Liver (tissue), 9 donors: Measurements from ENCODE around the gene RFT1. TPM values are rescaled to one million over a fixed set of nuclear protein-coding genes. Genes with fewer than 3 reads are reported as not detected.

Experiments
- DNase-seq: peaks from one replicate; pipeline ENCODE4 v3.0.0-alpha.2; 2017; ENCODE audit warnings: low spot score
- H3K27ac ChIP-seq, 2 donors: one replicate each; pipeline ENCODE4 v1.7.0; 2013; ENCODE audit warnings: inconsistent platforms in 2 of 2, low read length in 2 of 2, control low read depth in 1 of 2, low read depth in 1 of 2, mild to moderate bottlenecking in 1 of 2
- H3K27me3 ChIP-seq, 4 donors: one replicate each; pipeline versions ENCODE4 v1.6.1 to v1.7.0; 2013; ENCODE audit warnings: low read length in 3 of 4, inconsistent platforms in 1 of 4, mild to moderate bottlenecking in 1 of 4, moderate library complexity in 1 of 4; ENCODE audit not compliant: control insufficient read depth in 4 of 4, insufficient read depth in 4 of 4
- H3K36me3 ChIP-seq, 4 donors: one replicate each; pipeline versions ENCODE4 v1.6.1 to v1.7.0; 2013; ENCODE audit warnings: low read length in 3 of 4, mild to moderate bottlenecking in 3 of 4, low read depth in 1 of 4, moderate library complexity in 1 of 4; ENCODE audit not compliant: control insufficient read depth in 4 of 4, insufficient read depth in 3 of 4
- H3K4me1 ChIP-seq, 4 donors: one replicate each; pipeline versions ENCODE4 v1.6.1 to v1.7.0; 2013; ENCODE audit warnings: low read length in 3 of 4, mild to moderate bottlenecking in 3 of 4, moderate library complexity in 1 of 4; ENCODE audit not compliant: control insufficient read depth in 4 of 4, insufficient read depth in 4 of 4
- H3K4me3 ChIP-seq, 3 donors: one replicate each; pipeline versions ENCODE4 v1.6.1 to v1.7.0; 2013; ENCODE audit warnings: low read length in 3 of 3, control low read depth in 1 of 3, low read depth in 1 of 3, mild to moderate bottlenecking in 1 of 3
- H3K9ac ChIP-seq, 2 donors: one replicate each; pipeline ENCODE4 v1.7.0; 2013; ENCODE audit warnings: low read length in 2 of 2, mild to moderate bottlenecking in 2 of 2, moderate library complexity in 2 of 2, control low read depth in 1 of 2, low read depth in 1 of 2
- H3K9me3 ChIP-seq, 4 donors: one replicate each; pipeline versions ENCODE4 v1.6.1 to v1.7.0; 2013; ENCODE audit warnings: low read length in 3 of 4; ENCODE audit not compliant: control insufficient read depth in 4 of 4
- CTCF ChIP-seq: fragments of 150-350 bp; IDR thresholded peaks from 2 replicates; pipeline ENCODE4 v1.5.1; 2017; ENCODE audit warnings: improper control_type of control experiment, low read depth, low read length; ENCODE audit not compliant: missing input control
- EGR1 ChIP-seq, 2 donors: IDR thresholded peaks; 2 replicates each; pipeline ENCODE4 v1.6.1; 2016 to 2018; ENCODE audit warnings: antibody characterized with exemption in 2 of 2, low read depth in 2 of 2
- FOXA1 ChIP-seq: IDR thresholded peaks from 2 replicates; pipeline ENCODE4 v1.6.1; 2016; ENCODE audit warnings: antibody characterized with exemption
- FOXA2 ChIP-seq: IDR thresholded peaks from 2 replicates; pipeline ENCODE4 v1.6.1; 2016; ENCODE audit warnings: antibody characterized with exemption
- GABPA ChIP-seq, 2 donors: IDR thresholded peaks in 1 of 2; conservative IDR thresholded peaks in 1 of 2; 2 replicates each; pipeline ENCODE4 v1.6.1; 2016; ENCODE audit warnings: antibody characterized with exemption in 2 of 2, mild to moderate bottlenecking in 1 of 2, moderate library complexity in 1 of 2
- HNF4G ChIP-seq: IDR thresholded peaks from 2 replicates; pipeline ENCODE4 v1.6.1; 2016; ENCODE audit warnings: antibody characterized with exemption
- MAX ChIP-seq: IDR thresholded peaks from 2 replicates; pipeline ENCODE4 v1.6.1; 2016; ENCODE audit warnings: antibody characterized with exemption
- NR2F2 ChIP-seq: IDR thresholded peaks from 2 replicates; pipeline ENCODE4 v1.6.1; 2016; ENCODE audit warnings: antibody characterized with exemption
- REST ChIP-seq: IDR thresholded peaks from 2 replicates; pipeline ENCODE4 v1.6.1; 2016; ENCODE audit warnings: antibody characterized with exemption, mild to moderate bottlenecking
- RXRA ChIP-seq, 2 donors: IDR thresholded peaks; 2 replicates each; pipeline ENCODE4 v1.6.1; 2017 to 2018; ENCODE audit warnings: antibody characterized with exemption in 2 of 2, mild to moderate bottlenecking in 1 of 2
- SP1 ChIP-seq: IDR thresholded peaks from 2 replicates; pipeline ENCODE4 v1.6.1; 2018; ENCODE audit warnings: antibody characterized with exemption, mild to moderate bottlenecking
- YY1 ChIP-seq: IDR thresholded peaks from 2 replicates; pipeline ENCODE4 v1.6.1; 2016; ENCODE audit warnings: antibody characterized with exemption, mild to moderate bottlenecking
- ZBTB33 ChIP-seq: IDR thresholded peaks from 2 replicates; pipeline ENCODE4 v1.6.1; 2016; ENCODE audit warnings: antibody characterized with exemption
- WGBS: extraction: QIAGEN DNeasy Blood & Tissue Kit; methylation state at CpG from one replicate; pipeline ENCODE4 v1.1.7; 2013; 5-methylcytosine and 5-hydroxymethylcytosine counted together
- polyA plus RNA-seq, 2 donors: library from polyadenylated mRNA; stranded (reverse) in 1 of 2; unstranded in 1 of 2; fragments of 200-250 nt in 1 of 2; fragments of >200 nt in 1 of 2; fragmentation: Nextera tagmentation in 1 of 2; extraction: Ambion mirVana in 1 of 2; gene quantifications; one replicate each; pipeline versions ENCODE4 v1.2.1 to v1.2.3, GENCODE V29; 2013 to 2015
- total RNA-seq, 2 donors: library from RNA; depleted of rRNA; stranded (reverse); fragments of >200 nt; gene quantifications; one replicate each; pipeline ENCODE4 v1.2.3, GENCODE V29; 2014
- donor health status: healthy.
- donor health status: healthy.
- donor health status: healthy.
- donor health status: healthy.
- donor health status: healthy.

Gene RFT1
- total and polyA plus RNA-seq, 4 donors = 8.0 to 12.6 (median 11.8) TPM

GRCh38 chr3:53046171-53047170 is 83.8 kb downstream of the RFT1 start:
- 12% methylated on average over 113 of the region's 113 CpGs for WGBS
- Histone ChIP-seq H3K9ac (peak overlapping the region in 1 of 2 donors; percentile 60), H3K9me3 (no peaks in the 10 kb centered on the region), H3K4me1 (peaks cover 3 to 25% (median 11%) of the 10 kb centered on the region in 4 donors), H3K36me3 (no peaks in the 10 kb centered on the region), H3K27me3 (no peaks in the 10 kb centered on the region), H3K27ac (peak overlapping the region in 1 of 2 donors; percentile 92), H3K4me3 (peak overlapping the region; percentile 59 to 99 (median 61))
- TF ChIP-seq FOXA2 (no peak), MAX (no peak), EGR1 (IDR thresholded peaks at IDR 0.05; ENCODE audit: low read depth in 2 of 2) (no peak), NR2F2 (no peak), FOXA1 (no peak), GABPA (IDR thresholded peaks at IDR 0.05 in 1 of 2, conservative IDR thresholded peaks at IDR 0.05 in 1 of 2) (no peak), REST (no peak), HNF4G (no peak), CTCF (no peak), SP1 (no peak), ZBTB33 (no peak), YY1 (no peak), RXRA (IDR thresholded peaks at IDR 0.05) (no peak)
- peak; percentile 63 for DNase-seq
